ENCODE data around the gene PHF19.

PHF19 gene

DNA sequence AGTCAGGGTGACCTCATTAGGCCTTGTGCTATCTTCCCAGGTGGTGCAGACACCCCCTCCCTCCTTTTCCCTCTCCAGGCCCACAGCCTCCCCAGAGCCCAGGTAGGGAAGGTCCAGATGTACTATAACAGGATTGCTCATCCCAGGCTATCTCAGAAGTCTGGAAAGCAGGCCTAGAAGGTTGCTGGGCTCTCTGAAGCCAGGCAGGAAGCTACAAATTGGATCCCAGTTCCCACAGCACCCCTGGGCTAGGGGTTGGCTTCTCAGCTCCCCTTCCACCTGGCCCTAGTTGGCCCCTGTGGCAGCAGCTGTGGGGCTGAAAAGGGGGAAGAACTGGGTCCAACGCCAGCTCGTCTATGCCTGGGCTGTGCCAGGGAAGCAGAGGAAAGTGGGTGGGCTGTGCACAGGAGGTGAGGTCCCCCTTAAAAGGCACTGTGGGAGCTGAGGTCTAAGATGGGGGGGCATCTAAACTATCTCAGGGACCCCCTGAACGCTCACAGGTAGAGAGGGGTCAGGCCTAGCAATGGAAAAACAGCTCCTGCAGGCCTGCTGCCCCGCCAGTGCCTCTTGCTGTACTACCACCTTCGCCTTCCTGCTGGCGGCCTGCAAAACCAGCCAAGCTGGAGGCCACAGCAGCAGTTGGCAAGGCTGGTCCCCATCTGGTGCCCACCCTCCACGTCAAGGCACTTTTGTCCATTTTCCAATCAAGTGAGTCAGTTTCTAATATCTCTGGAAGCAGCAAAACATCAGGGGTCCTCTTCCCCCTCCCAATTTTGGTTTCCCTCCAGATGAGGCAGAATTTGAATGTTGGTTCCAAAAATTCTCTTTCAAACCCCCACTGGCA, 20.9 kb downstream of the PHF19 start:
- no peak for DNase-seq (ENCODE audit: low read depth in 2 of 2, low spot score in 1 of 2)

DNA sequence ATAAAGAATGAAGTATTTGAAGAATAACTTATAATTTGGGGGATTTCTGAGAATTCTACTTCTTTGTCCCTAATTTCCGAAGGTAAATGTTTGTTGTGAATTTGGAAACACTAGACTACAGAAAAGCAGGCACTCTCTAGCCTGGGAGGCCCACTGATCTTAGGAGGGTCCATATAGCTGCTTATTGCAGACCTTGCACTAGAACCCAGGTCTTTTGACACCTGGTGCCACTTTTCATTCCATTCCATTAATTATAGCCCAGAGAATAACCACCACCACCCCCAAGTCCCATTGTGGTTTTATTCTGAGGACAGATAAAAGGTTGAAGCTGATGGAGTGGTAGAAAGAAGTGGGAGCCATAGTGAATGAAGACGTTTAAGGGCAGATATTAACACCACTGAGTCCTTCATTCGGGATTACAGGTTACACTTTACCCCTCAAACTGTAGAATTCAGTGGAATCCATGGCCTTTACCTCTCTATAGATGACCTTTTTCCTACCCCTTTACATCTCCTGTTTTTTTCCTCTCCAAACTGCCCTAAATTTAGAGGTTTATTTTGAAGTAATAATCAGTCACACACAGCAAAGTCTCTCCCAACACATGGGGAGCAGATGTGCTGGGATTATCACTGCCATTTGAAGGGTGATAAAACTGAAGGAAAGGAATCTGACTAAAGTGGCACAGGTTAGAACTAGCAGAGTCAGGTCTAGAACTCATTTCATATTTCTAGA, 22.2 kb downstream of the PHF19 start:
- no peak for DNase-seq (ENCODE audit: low read depth in 2 of 2, low spot score in 1 of 2)

DNA sequence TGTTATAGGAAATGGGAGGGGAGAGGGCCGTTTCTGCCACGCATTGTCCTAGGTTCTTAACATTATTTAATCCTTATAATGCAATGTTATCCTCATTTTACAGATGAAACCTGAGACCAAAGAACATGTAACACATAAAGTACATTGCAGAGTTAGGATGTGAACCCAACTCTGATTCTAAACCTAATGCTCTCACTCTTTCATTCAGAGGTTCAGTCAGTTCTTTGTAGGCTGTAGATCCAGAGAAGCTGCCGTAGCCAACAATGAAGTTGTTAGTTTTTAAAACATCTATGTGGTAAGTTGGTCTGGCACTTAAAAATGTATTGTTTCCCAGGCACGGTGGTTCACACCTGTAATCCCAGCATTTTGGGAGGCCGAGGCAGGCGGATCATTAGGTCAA, 23.8 kb downstream of the PHF19 start:
- no peak for DNase-seq (ENCODE audit: low read depth in 2 of 2, low spot score in 1 of 2)

DNA sequence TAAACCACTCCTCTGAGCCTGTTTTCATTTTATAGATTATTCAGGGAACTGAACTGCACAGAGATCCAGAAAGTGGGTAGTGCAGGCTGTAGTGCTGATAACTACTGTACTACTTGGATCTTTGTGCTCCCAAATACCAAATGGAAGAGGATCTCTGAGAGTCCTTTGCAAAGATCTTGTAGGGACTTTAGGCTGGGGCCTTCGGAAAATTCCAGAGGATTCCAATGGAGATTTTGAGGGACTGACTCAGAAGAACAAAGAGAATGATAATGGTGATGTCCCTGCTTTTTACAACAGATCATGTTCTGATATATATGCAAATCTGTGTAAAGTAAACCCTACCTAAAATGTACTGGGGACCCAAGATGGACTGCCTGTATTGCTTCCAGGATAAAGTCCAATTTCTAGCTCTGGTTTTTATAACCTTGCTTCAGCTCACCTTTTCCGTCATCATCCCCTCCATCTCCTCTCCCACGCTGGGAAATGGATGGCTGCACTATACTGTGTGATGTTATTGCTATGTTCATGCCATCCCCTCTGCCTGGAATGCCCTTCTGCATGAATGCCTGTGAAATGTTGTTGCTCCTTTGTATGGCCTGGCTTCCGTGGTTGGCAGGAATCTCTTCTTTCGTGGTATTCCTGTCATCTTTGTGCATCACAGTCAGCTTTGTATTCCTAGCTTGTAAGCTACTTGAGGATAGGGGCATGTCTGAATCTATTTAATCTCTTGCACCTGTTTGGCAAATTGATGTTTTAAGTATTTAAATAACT, 24.6 kb downstream of the PHF19 start:
- no peak for DNase-seq (ENCODE audit: low read depth in 2 of 2, low spot score in 1 of 2)

DNA sequence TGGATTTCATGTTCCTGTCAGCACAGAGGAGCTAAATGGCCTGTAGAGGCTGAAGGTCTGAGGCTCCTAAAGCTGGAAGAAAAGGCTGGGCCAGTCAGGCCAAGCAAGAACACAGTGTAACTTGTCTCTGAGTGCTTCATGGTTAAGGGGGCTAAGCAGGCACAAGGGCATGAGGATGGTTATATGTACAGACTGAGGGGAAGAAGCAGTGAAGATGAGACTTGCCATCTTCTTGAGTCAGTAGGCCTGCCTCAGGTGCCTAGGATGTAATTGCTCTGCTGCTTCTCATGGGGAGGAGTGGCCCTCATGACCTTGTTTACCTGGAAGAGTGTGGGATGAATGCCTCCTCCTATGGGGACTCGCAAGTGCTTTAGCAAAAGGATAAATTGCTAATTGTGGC, 25.5 kb downstream of the PHF19 start:
- DNase-seq (ENCODE audit: low read depth in 2 of 2, low spot score in 1 of 2): no peak

DNA sequence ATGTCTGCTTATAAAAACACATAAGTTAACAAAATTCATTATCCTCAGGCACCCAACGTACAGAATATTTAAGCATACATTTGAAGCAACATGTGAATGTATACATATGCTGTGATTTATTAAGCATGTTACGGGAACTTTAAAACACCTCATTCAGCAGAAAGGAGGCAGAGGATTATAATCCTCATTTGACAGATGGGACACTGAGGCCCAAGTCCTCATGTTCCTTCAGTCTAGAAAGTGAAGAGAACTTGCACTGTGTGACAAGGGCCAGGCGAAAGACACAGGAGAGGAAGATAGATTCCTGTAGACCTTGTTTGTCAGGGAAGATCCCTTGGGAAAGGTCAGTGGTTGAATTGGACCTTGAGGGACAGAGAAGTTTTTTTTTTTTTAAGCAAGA, 26.7 kb downstream of the PHF19 start:
- DNase-seq (ENCODE audit: low read depth in 2 of 2, low spot score in 1 of 2): no peak

DNA sequence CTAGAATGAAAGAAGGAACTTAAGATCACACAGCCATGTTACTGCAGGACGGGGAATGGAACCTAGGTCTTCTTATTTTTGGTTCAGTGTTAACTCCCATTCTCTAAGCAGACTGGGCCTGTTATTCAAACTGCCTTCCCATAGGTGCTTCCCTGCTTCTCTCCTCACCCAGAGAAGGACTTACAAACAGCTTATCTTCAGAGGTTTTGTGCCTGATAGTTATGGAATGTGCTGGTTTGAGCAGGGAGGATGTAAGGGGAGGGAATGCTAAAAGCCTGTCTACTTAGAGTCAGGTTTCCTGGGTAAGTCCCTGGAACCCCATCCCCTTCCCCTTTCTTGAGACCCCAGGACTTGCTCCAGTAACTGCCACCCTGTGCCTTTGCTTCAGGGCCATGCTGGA, 30.1 kb downstream of the PHF19 start:
- no peak for DNase-seq (ENCODE audit: low read depth in 2 of 2, low spot score in 1 of 2)

DNA sequence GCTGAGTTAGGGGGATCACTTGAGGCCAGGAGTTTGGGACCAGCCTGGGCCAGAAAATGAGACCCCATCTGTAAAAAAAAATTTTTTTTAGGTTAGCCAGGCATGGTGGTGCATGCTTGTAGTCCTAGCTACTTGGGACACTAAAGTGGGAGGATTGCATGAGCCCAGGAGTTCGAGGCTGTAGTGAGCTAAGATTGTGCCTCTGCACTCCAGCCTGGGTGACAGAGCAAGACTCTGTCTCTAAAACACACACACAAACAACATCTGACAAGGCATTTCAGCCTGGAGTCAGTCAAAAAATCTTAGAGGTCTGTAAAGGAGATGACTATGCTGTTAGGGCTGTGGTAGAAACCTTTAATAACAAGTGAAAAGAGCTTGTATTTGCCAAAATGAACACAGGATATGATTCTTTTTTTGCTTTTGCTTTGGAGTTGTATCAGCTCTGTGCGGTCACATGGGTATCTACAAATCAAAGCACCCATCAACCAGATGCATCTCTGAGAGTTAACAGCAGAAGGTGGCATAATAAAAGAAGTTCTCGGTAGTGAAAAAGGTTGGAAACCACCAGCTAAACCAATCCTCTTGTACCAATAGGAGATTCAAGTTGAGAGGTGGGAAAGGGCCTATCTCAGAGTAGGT, 30.6 kb downstream of the PHF19 start:
- no peak for DNase-seq (ENCODE audit: low read depth in 2 of 2, low spot score in 1 of 2)

DNA sequence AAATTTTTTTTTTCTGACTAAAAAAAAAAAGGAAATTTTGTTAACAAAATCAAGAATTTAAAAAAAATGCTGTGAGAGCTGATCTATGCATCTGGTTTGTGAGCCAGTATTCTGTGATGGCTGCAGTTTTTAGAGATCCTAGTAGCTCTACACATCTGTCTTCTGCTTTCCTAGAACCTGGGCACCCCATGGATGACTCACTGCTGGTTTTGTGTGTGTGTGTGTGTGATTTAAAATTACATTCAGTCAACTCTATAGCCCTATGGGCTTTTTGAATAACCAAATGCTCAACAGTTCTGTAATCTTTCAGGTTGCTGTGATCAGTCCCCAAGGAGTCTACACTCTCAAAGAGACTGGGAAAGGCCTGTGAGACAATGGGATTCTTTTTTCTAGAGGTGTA, 31.7 kb downstream of the PHF19 start:
- no peak for DNase-seq (ENCODE audit: low read depth in 2 of 2, low spot score in 1 of 2)

DNA sequence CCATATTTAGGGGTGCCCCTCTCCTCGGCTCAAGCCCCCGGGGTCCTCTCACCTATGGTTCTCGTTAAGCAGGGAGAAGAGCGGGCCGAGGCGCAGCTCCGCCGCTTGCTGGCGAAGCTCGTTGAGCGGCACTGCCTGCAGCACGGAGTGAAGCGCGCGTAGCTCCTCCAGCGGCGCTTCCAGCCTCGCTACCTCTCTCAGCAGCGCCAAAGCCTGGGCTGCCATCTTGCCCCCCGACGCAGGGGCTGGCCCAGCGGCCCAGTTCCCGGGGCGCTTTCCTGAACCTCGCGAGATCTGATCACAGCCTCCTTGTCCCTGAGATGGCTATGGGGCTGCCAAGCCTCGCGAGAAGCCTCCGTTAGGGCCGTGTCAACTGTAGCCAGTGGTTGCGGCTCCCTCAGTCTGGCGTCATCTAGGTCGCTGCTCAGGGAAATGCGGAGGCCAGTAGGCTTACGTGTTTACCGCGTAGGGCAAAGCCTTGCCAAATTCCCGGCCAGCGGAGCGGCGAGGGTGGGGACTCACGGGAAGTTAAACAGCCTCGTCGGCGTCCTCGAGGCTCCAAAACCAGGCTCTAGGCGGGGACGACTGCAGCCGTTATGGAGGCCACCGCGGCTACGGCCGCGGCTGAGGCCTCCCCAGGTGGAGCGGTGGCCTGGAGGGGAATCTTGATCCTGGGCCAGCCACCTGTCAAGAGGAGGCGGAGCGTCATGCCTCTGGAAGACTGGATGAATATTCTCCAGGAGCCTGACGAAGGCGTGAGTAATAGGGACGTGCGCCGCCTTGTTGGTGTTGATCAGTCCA, 34.1 kb downstream of the PHF19 start, which contains the start of gene PSMD5:
TSS of gene PSMD5 (minus strand) at position 238 of the 801 bp plus-strand sequence. CDS start at position 225, 13 bp downstream.
- DNase-seq (ENCODE audit: low read depth in 2 of 2, low spot score in 1 of 2): peak; percentile 88 to 93

DNA sequence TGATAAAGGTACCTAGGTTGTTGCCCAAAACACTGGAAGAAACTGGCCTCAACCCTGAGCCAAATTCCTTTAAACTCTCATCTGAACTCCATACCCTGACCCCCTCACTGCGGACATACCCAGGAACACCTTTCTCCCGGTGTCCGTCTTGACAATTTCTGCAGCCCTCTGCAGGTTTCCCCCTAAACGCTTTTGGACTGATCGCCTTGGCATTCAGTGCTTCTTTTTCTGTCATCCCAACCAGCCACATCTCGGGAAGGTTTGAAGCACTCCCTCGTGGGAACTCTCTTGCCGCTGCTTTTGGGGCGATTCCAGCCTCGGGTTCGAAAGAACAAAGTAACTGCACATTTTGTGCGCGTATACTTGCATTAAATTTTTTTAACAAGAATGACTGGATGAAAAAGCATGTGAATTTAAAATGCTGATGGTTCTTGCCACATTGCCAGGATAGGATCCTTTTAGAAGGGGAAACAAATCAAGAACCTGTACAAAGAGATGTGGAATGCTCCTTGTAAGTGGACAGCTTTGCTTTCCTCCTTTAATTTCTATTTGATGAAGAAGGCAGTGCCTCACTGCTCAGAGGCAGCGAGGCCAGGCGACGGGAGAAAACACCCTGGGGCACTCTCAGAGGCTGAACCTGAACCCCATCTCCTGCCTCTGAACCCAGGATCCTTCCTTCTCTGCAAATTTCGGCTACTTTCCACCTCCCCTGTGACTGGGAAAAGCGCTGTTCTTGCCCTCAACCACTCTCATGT, 34.9 kb downstream of the PHF19 start:
- no peak for DNase-seq (ENCODE audit: low read depth in 2 of 2, low spot score in 1 of 2)

DNA sequence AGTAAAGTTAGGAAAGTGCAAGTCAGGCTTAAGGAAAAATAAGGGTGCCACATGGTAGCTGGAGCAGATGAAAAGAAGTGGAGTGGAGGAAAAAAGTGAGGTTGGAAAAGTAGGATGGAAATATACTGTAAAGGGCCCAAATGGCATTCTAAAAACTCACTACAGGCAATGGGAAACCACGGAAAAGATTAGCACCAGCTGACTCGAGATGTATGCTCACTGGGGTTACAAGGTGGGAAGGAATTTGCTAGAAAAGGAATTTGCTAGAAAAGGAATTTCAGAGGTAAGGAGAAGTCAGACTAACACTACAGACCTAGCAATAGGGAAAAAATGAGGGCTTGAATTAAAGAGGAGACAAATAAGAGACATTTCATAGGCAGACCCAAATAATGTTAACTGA, 37.8 kb downstream of the PHF19 start:
- no peak for DNase-seq (ENCODE audit: low read depth in 2 of 2, low spot score in 1 of 2)

DNA sequence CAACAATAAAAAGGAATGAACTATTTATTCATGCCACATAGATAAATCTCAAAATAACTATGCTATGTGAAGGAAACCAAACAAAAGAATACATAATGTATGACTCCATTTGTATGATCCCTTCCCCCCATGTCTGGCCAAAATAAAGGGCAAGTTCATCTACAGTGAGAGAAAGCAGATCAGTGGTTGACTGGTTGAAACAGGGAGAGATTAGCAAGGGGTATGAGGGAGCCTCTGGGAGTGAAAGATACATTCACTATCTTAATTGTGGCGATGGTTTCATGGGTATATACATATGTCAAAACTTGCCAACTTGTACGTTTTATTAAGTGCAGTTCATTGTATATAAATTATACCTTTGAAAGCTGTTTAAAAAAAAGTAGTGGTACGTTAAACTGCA, 39.1 kb downstream of the PHF19 start:
- DNase-seq (ENCODE audit: low read depth in 2 of 2, low spot score in 1 of 2): no peak

DNA sequence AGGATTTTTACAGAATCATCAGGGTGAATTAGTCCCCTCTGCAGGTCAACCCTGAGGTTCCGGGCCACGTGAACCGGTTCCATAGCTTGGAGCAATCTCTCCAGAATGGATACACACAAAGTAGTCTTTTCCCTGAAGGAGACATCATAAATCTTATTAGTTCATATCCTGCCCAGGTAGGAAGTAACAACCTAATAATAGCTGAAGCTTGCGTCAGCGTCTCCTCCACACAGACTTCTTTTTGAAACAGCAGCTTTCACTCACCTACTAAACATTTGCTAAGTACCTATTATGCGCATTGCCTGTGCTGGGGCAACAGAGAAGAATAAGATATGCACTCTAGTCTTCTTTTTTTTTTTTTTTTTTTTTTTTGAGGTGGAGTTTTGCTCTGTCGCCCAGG, 43.7 kb downstream of the PHF19 start:
- no peak for DNase-seq (ENCODE audit: low read depth in 2 of 2, low spot score in 1 of 2)

DNA sequence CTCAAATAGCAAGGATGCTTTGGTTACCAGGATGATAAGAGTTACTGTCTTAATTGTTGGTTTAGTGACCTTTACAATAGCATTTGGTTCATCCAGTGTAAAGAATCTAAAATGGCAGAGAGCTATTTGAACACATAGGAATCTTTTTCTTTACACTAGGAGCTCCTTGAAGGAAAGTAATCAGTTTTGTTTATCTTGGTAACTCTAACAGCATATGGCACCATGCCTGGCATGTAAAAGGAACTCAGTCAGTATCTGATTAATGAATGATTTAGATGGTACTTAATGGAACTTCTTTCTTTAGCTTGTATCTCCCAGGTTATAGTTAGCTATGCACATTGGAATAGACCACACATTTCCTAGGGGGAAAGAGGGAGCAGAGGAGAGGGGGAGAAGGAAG, 44.2 kb downstream of the PHF19 start:
- DNase-seq (ENCODE audit: low read depth in 2 of 2, low spot score in 1 of 2): no peak

DNA sequence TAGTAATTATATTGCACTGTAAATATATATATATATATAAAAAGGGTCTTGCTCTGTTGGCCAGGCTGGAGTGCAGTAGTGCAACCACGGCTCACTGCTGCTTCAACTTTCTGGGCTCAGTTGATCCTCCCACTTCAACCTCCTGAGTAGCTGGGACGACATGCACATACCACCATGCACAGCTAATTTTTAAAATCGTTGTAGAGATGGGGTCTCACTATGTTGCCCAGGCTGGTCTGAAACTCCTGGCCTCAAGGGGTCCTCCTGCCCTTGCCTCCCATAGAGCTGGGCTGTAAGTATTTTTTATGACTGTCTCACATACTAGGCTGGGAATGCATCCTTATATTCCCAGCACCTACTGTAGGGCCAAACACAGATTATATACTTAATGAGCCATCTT, 46.1 kb downstream of the PHF19 start:
- no peak for DNase-seq (ENCODE audit: low read depth in 2 of 2, low spot score in 1 of 2)

DNA sequence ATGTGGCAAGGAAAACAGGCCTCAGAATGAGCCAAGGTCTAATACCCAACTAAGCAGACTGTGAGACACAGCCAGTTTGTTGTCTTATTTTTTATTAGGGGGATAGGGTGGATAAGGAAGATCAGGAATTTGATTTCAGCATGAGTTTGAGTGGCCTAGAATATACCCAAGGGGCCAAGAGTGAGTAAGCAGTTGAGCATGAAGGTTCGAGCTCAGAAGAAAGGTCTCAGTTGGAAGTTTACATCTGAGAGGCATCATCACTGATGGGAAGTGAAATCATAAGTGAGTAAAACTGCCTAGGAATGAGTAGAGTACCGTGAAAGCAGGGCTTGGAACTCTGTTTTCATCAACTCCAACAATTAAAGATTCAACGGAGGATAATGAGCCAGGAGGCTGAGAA, 46.8 kb downstream of the PHF19 start:
- no peak for DNase-seq (ENCODE audit: low read depth in 2 of 2, low spot score in 1 of 2)

DNA sequence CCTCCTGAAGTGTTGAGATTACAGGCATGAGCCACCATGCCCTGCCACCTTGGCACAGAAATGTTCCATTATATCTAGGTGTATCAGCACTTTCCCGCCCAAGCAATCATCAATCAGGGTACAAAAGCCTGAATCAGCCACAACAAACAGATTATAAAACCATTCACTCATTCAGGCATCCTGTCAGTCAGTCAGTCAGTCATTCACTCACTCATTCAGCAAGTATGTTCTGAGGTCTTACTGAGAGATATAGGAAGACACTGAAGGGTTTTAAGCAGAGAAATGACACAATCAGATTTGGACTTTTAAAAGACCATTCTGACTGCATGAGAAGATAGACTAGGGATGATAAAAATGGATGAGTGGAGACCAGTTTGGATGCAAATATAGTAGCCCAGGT, 47.3 kb downstream of the PHF19 start:
- DNase-seq (ENCODE audit: low read depth in 2 of 2, low spot score in 1 of 2): no peak

DNA sequence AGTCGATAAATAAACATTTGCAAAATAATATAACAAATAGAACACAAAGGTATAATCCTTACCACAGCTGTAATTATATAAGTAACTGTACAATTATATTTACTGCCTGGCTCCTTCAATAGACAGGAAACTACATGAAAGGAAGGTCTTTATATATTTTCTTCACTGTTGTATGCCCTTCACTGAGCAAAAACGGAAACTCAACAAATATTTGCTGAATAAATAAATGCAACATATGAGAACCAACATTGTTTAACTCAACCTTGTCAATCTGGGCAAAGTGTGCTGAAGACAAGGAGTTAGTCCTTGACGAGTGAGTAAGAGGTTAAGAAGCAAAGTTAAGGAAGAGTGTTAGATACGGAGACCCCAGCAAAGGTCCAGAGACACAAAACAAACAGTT, 56.9 kb downstream of the PHF19 start:
- DNase-seq (ENCODE audit: low read depth in 2 of 2, low spot score in 1 of 2): no peak

DNA sequence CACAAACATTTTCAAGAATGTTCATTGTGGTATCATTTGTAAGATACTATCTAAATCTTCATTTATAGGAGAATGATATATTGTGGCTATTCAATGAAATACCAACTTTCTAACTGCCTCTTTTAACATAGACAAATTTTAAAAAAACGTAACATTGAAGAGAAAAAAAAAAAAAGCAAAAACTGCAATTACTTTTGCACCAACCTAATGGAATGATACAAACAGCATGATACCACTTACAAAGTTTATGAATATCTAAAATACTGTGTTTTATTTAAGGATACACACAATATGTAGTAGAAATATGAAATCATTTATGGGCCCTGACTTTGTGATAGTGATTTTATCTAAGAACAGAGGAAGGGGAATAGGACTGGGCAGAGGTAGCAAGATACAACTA, 58.4 kb downstream of the PHF19 start:
- no peak for DNase-seq (ENCODE audit: low read depth in 2 of 2, low spot score in 1 of 2)

All from stimulated activated CD8-positive, alpha-beta memory T cell treated with anti-CD3 and anti-CD28 coated beads, Interleukin-4, amount 100 ng/mL, for 4 hours (primary cell).